AG09319 (cell line): ENCODE results near the gene PRKAR2B.

Source experiments
- DNase-seq: peaks from one replicate; pipeline ENCODE4 v3.0.0-alpha.2; 2010; ENCODE audit warnings: low read depth; ENCODE audit errors: extremely low read depth
- TF ChIP-seq, protein P1 (sequence below): IDR thresholded peaks from 2 replicates; pipeline ENCODE4 v1.5.1; 2011; ENCODE audit warnings: low read depth, mild to moderate bottlenecking, inconsistent platforms, low read length, moderate library complexity

PRKAR2B gene

DNA sequence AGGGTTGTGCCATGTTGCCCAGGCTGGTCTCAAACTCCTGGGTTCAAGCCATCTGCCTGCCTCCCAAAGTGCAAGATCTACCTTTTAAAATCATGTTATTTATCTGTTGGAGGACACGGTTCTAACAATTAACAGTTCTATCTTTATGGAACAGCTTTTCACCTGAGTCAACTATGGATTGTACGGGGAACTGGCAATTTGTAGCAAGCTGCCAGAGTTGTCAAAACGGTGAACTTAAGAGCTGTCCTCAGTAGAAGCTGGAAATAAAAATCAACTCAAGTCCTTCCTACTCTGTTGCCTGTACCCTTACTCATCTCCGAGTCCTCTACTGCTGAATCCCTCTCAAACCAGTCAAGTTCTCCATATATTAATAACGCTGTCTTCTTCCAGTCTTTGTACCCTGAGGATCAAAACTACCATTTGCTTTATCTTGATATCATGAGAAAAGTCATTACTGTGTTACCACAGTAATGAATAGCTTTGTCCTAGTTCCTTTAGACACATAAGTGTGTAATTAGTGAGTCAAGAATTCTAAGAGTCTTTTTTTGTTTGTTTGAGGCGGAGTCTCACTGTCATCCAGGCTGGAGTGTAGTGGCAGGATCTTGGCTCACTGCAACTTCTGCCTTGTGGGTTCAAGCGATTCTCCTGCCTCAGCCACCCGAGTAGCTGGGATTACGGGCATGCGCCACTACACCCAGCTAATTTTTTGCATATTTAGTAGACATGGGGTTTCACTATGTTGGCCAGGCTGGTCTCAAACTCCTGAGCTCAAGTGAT is 152.5 kb downstream of the PRKAR2B start:
- no peak for DNase-seq
- TF ChIP-seq, protein P1, sequence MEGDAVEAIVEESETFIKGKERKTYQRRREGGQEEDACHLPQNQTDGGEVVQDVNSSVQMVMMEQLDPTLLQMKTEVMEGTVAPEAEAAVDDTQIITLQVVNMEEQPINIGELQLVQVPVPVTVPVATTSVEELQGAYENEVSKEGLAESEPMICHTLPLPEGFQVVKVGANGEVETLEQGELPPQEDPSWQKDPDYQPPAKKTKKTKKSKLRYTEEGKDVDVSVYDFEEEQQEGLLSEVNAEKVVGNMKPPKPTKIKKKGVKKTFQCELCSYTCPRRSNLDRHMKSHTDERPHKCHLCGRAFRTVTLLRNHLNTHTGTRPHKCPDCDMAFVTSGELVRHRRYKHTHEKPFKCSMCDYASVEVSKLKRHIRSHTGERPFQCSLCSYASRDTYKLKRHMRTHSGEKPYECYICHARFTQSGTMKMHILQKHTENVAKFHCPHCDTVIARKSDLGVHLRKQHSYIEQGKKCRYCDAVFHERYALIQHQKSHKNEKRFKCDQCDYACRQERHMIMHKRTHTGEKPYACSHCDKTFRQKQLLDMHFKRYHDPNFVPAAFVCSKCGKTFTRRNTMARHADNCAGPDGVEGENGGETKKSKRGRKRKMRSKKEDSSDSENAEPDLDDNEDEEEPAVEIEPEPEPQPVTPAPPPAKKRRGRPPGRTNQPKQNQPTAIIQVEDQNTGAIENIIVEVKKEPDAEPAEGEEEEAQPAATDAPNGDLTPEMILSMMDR = no peak

- DNase-seq = no peak
- TF ChIP-seq, protein P1 = peak; percentile 32
Measured at GRCh38 chr7:107201795-107202450, 157.4 kb downstream of the PRKAR2B start.

GRCh38 chr7:107203607-107204006 is 159.1 kb downstream of the PRKAR2B start:
- TF ChIP-seq, protein P1 = no peak
- DNase-seq = no peak

DNA sequence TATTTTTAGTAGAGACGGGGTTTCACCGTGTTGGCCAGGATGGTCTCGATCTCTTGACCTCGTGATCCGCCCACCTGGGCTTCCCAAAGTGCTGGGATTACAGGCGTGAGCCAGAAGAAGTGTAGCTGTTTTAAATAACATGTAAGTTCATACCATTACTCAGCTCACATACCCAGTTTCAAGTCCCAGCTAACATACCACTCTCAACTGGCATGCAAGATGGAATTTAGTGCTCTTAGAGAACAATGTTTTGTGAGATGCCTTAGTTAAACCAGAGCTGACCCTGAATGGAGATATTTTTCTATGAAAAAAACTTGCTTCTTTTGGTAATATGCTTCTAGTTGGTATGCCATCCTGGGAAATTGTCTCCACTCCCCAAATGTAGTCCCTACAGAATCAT is 161.6 kb downstream of the PRKAR2B start:
- TF ChIP-seq, protein P1 = no peak

DNA sequence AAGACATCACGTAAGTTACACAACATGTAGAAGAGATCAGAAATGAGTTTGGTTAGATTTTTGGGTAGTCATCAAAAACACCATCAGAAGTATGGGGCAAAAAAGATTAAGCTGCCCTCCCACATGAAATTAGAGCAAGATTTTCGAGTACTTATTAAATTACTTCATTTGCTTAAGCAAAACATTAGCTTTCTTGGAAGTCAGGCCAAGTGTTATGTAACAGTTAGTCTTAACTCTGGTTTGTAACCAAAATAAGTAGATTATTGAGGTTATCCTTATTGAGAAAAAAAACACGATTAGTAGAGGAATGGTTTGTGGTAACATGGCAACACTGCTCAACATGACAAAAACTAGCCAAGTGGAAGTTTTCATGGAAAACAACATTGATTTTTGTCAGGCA is 162.2 kb downstream of the PRKAR2B start:
- TF ChIP-seq, protein P1 = no peak
- DNase-seq = no peak

More for the DNA sequence above, 161.6 kb downstream of the PRKAR2B start:
- DNase-seq = no peak

GRCh38 chr7:107207459-107207858 is 163.0 kb downstream of the PRKAR2B start:
- TF ChIP-seq, protein P1 = no peak
- DNase-seq = no peak

- TF ChIP-seq, protein P1 = no peak
- no peak for DNase-seq
Measured at GRCh38 chr7:107208024-107208521, 163.6 kb downstream of the PRKAR2B start.
